ENCODE results near the gene SH3TC1. TPM values are rescaled to one million over a fixed set of nuclear protein-coding genes. Genes with fewer than 3 reads are reported as not detected.

The SH3TC1 gene
- total and polyA plus RNA-seq, 2 of the 8 experiments (the other 6 are each of a cell fraction or from before 2014, with no cell fraction given) = 0.15 TPM; not detected in 1

DNA sequence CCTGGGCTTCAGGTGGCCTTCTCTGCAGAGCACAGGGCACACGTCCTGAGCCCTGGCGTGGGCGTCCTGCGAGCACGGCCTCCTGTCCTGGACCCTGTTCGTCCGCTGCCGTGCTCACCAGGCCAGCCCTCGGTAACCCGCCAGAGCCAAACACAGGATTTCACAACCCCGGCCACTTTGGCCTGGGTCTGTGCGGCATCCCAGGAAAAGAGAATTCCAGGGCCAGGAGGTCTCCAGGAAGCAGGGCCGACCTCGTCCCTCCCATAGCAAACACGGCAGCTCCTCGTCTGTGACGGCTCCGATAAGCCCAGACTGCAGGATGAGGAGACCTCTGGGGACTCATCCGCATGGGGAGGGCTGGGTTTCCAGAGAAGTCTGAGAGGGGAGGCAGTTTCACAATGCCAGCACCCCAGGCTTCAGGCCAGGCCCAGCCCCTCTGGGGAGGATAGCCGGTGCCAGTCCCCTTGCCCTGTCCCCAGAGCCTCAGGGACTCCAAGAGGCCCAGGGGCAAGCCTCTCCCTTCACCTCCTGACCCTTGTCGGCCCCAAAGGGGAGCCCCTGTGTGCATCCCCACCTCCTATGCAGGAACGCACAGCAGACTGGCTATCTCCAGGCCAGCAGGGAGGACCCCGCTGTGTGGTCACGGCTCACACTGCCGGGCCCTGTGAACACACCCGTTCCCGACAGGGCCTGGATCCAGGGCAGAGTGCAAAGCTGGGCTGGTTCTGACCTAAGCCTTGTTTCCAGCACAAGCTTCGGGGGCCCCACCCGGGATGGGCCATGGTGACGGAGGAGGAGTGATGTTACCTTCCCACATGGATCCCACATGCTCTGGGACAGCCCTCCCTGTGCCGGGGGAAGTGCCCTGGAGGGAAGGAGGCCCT, 48.2 kb downstream of the SH3TC1 start:
- Histone ChIP-seq H3K4me1 (replicated peaks in 1 of 4; ENCODE audit: control insufficient read depth in 3 of 4, insufficient read depth in 4 of 4, low read length in 3 of 4) (peaks cover 0 to 3% (median 0%) of the 10 kb centered on the region in 4 experiments; a peak in 3 of 7 replicates), H3K14ac (ENCODE audit: insufficient read length) (no peak overlapping the region), H3K79me2 (ENCODE audit: control insufficient read depth in 1 of 2, insufficient read depth in 2 of 2, low read length in 2 of 2) (no peaks in the 10 kb centered on the region), H3K56ac (replicated peaks; ENCODE audit: insufficient read length, low read depth, low read length) (no peak overlapping the region), H2BK5ac (ENCODE audit: low read depth, low read length) (no peak overlapping the region), H3K23me2 (ENCODE audit: low read depth, low read length) (no peaks in the 10 kb centered on the region), H2BK15ac (ENCODE audit: low read length) (no peak overlapping the region), H3K23ac (ENCODE audit: insufficient read length) (no peak overlapping the region), H3K9me3 (ENCODE audit: insufficient read depth in 2 of 2, low read depth in 1 of 2, low read length in 1 of 2) (no peaks in the 10 kb centered on the region), H2AFZ (ENCODE audit: low read length) (no peak overlapping the region), H2BK120ac (replicated peaks; ENCODE audit: low read depth, low read length) (no peak overlapping the region), H3K27ac (ENCODE audit: low read depth, low read length) (no peak overlapping the region), H3K4ac (replicated peaks; ENCODE audit: insufficient read length, low read depth, low read length) (no peak overlapping the region), H3K4me3 (ENCODE audit: extremely low read depth in 1 of 4, insufficient read depth in 2 of 4, low read depth in 3 of 4, low read length in 4 of 4) (no peak overlapping the region), H3K9ac (replicated peaks in 1 of 4; ENCODE audit: extremely low read depth in 1 of 4, low read depth in 3 of 4, low read length in 3 of 4) (no peak overlapping the region), H3K27me3 (replicated peaks in 1 of 4; ENCODE audit: control insufficient read depth in 3 of 4, extremely low read depth in 1 of 4, insufficient read depth in 3 of 4, low read length in 3 of 4) (no peaks in the 10 kb centered on the region), H4K5ac (ENCODE audit: insufficient read length, low read depth, low read length) (no peak overlapping the region), H2BK20ac (ENCODE audit: low read length) (no peak overlapping the region), H2AK5ac (ENCODE audit: low read depth, low read length) (no peak overlapping the region), H4K8ac (ENCODE audit: extremely low read depth, insufficient read depth, low read length) (no peak overlapping the region), H3K79me1 (ENCODE audit: low read depth, low read length) (no peaks in the 10 kb centered on the region), H3K36me3 (ENCODE audit: control insufficient read depth in 2 of 4, insufficient read depth in 4 of 4, low read length in 3 of 4) (no peaks in the 10 kb centered on the region), H4K91ac (replicated peaks; ENCODE audit: insufficient read length, low read length) (no peak overlapping the region), H3K4me2 (ENCODE audit: insufficient read depth in 1 of 2, low read depth in 2 of 2, low read length in 2 of 2) (no peak overlapping the region), H3K18ac (ENCODE audit: extremely low read depth, low read length) (no peak overlapping the region), H4K20me1 (replicated peaks in 1 of 2; ENCODE audit: control insufficient read depth in 1 of 2, insufficient read depth in 2 of 2, low read length in 2 of 2) (no peaks in the 10 kb centered on the region), H2BK12ac (ENCODE audit: low read depth, low read length) (no peak overlapping the region)
- CTCF ChIA-PET (ENCODE audit: partially characterized antibody) = interaction anchor here (0.6 to 2.2 kb wide), 5 partner anchors 59 to 96 kb away, joined by 3 to 6 read pairs (median 4); no protein-coding TSS in a partner anchor
- WGBS, 2 experiments (ENCODE audit: extremely low coverage in 1 of 2, insufficient coverage in 1 of 2, insufficient read length in 1 of 2, insufficient replicate concordance in 2 of 2, low coverage in 1 of 2, low lambda C conversion rate in 2 of 2, missing lambda C conversion rate in 1 of 2) = 93% methylated on average over 30 of the region's 31 CpGs; no CpG with 5 or more reads in 1 of the 2 experiments
- POLR2A ChIA-PET (ENCODE audit: partially characterized antibody) = no interaction called here
- no peak for TF ChIP-seq RNF2 (IDR thresholded peaks at IDR 0.05; ENCODE audit: borderline replicate concordance, low read depth, low read length, missing control alignments, poor library complexity, severe bottlenecking)
- TF ChIP-seq, protein P1, sequence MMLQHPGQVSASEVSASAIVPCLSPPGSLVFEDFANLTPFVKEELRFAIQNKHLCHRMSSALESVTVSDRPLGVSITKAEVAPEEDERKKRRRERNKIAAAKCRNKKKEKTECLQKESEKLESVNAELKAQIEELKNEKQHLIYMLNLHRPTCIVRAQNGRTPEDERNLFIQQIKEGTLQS (IDR thresholded peaks at IDR 0.05; ENCODE audit: insufficient read depth, low read depth, low read length) = no peak
- TF ChIP-seq, protein P2, sequence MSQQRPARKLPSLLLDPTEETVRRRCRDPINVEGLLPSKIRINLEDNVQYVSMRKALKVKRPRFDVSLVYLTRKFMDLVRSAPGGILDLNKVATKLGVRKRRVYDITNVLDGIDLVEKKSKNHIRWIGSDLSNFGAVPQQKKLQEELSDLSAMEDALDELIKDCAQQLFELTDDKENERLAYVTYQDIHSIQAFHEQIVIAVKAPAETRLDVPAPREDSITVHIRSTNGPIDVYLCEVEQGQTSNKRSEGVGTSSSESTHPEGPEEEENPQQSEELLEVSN (IDR thresholded peaks at IDR 0.05) = no peak
- DNase-seq (ENCODE audit: low read depth in 1 of 2, low spot score in 2 of 2) (no peak), FAIRE-seq (no peak)
